GM21619 (cell line): Measurements from ENCODE around the gene ADGRL3.

ENCODE experiments used
- ATAC-seq: cut with Tn5 transposase; IDR thresholded peaks from one replicate; pipeline ENCODE4 v1.9.1; 2021; ENCODE audit not compliant: unreplicated experiment

The ADGRL3 gene

GRCh38 chr4:61275241-61275640, 75.1 kb downstream of the ADGRL3 start:
- no peak for ATAC-seq

- no peak for ATAC-seq
Measured at GRCh38 chr4:61276029-61276428, 75.9 kb downstream of the ADGRL3 start.

GRCh38 chr4:61277785-61278760, 77.9 kb downstream of the ADGRL3 start:
- ATAC-seq: no peak

- no peak for ATAC-seq
Measured at GRCh38 chr4:61292322-61292721, 92.2 kb downstream of the ADGRL3 start.

GRCh38 chr4:61293707-61294400, 93.7 kb downstream of the ADGRL3 start:
- no peak for ATAC-seq

GRCh38 chr4:61294936-61295335, 94.8 kb downstream of the ADGRL3 start:
- ATAC-seq: no peak

GRCh38 chr4:61296144-61296543, 96.0 kb downstream of the ADGRL3 start:
- ATAC-seq: no peak

- ATAC-seq: no peak
Measured at GRCh38 chr4:61298178-61298740, 98.1 kb downstream of the ADGRL3 start.

- no peak for ATAC-seq
Measured at GRCh38 chr4:61299316-61299715, 99.2 kb downstream of the ADGRL3 start.

- no peak for ATAC-seq
Measured at GRCh38 chr4:61300266-61300844, 100.2 kb downstream of the ADGRL3 start.

GRCh38 chr4:61301271-61301670, 101.1 kb downstream of the ADGRL3 start:
- no peak for ATAC-seq

- no peak for ATAC-seq
Measured at GRCh38 chr4:61308033-61308432, 107.9 kb downstream of the ADGRL3 start.

GRCh38 chr4:61309616-61310015, 109.5 kb downstream of the ADGRL3 start:
- no peak for ATAC-seq

GRCh38 chr4:61312526-61312925, 112.4 kb downstream of the ADGRL3 start:
- ATAC-seq: no peak

GRCh38 chr4:61318431-61318830, 118.3 kb downstream of the ADGRL3 start:
- no peak for ATAC-seq

- ATAC-seq: no peak
Measured at GRCh38 chr4:61319156-61319555, 119.0 kb downstream of the ADGRL3 start.

- ATAC-seq: no peak
Measured at GRCh38 chr4:61320154-61320553, 120.0 kb downstream of the ADGRL3 start.

GRCh38 chr4:61320631-61321030, 120.5 kb downstream of the ADGRL3 start:
- ATAC-seq: no peak

- ATAC-seq: no peak
Measured at GRCh38 chr4:61332693-61333092, 132.6 kb downstream of the ADGRL3 start.

- no peak for ATAC-seq
Measured at GRCh38 chr4:61333490-61333889, 133.4 kb downstream of the ADGRL3 start.

- ATAC-seq: no peak
Measured at GRCh38 chr4:61335241-61335763, 135.2 kb downstream of the ADGRL3 start.
